HepG2 (cell line): ENCODE data around the gene RNASE8. TPM values are rescaled to one million over a fixed set of nuclear protein-coding genes. Genes with fewer than 3 reads are reported as not detected.

ENCODE experiments used
- AGO2 ChIP-seq: fragments of 200-400 bp; formaldehyde crosslinking; optimal IDR thresholded peaks from 2 replicates; pipeline ENCODE3; 2017; ENCODE audit warnings: mild to moderate bottlenecking, low read depth, low read length, moderate library complexity
- CBFB ChIP-seq: sonication (generic); formaldehyde crosslinking; IDR thresholded peaks from 2 replicates; pipeline ENCODE4 v1.4.0; 2020; ENCODE audit warnings: missing genetic modification reagents
- DMAP1 ChIP-seq: IDR thresholded peaks from 2 replicates; pipeline ENCODE4 v1.6.1; 2016
- GMEB1 ChIP-seq: sonication (generic); formaldehyde crosslinking; IDR thresholded peaks from 2 replicates; pipeline ENCODE4 v1.5.1; 2020; ENCODE audit warnings: missing genetic modification reagents, mild to moderate bottlenecking, borderline replicate concordance
- HMGXB4 ChIP-seq, 2 experiments: sonication (generic) in 1 of 2; formaldehyde crosslinking in 1 of 2; IDR thresholded peaks; 2 replicates each; pipeline versions ENCODE4 v1.4.0 to v1.6.1; 2018 to 2020; ENCODE audit warnings: missing genetic modification reagents in 2 of 2, borderline replicate concordance in 1 of 2, low read depth in 1 of 2, mild to moderate bottlenecking in 1 of 2, missing biosample characterization in 1 of 2
- HNRNPLL ChIP-seq: fragments of 200-400 bp; formaldehyde crosslinking; IDR thresholded peaks from 2 replicates; pipeline ENCODE4 v1.6.1; 2017; ENCODE audit warnings: mild to moderate bottlenecking, low read depth, low read length; ENCODE audit not compliant: poor library complexity, severe bottlenecking
- IRF2 ChIP-seq: IDR thresholded peaks from 2 replicates; pipeline ENCODE4 v1.6.1; 2018; ENCODE audit warnings: missing genetic modification reagents, missing compliant biosample characterization
- MEIS2 ChIP-seq: sonication (generic); formaldehyde crosslinking; IDR thresholded peaks from 2 replicates; pipeline ENCODE4 v1.9.0; 2021; ENCODE audit warnings: mild to moderate bottlenecking, missing genetic modification reagents
- NCOA1 ChIP-seq: sonication (generic); formaldehyde crosslinking; IDR thresholded peaks from 2 replicates; pipeline ENCODE4 v1.9.0; 2021; ENCODE audit warnings: missing genetic modification reagents
- NCOA2 ChIP-seq: sonication (generic); formaldehyde crosslinking; IDR thresholded peaks from 2 replicates; pipeline ENCODE4 v1.8.0; 2022; ENCODE audit warnings: inconsistent platforms
- NR2F6 ChIP-seq, 2 experiments: IDR thresholded peaks; 2 replicates each; pipeline ENCODE4 v1.6.1; 2016; ENCODE audit warnings: antibody characterized with exemption in 1 of 2, mild to moderate bottlenecking in 1 of 2
- RELA ChIP-seq: sonication (generic); formaldehyde crosslinking; IDR thresholded peaks from 2 replicates; pipeline ENCODE4 v1.4.0; 2020; ENCODE audit warnings: missing genetic modification reagents
- REXO4 ChIP-seq: sonication (generic); formaldehyde crosslinking; IDR thresholded peaks from 2 replicates; pipeline ENCODE4 v1.8.0; 2022; ENCODE audit warnings: missing genetic modification reagents, mild to moderate bottlenecking, borderline replicate concordance
- TGIF2 ChIP-seq: IDR thresholded peaks from 2 replicates; pipeline ENCODE4 v1.6.1; 2016; ENCODE audit warnings: control low read depth, missing compliant biosample characterization
- ZBTB42 ChIP-seq: sonication (generic); formaldehyde crosslinking; IDR thresholded peaks from 2 replicates; pipeline ENCODE4 v1.5.0; 2020; ENCODE audit warnings: mild to moderate bottlenecking, missing genetic modification reagents
- ZFYVE20 ChIP-seq: sonication (generic); formaldehyde crosslinking; IDR thresholded peaks from 2 replicates; pipeline ENCODE4 v1.8.0; 2023; ENCODE audit warnings: low read depth, mild to moderate bottlenecking, moderate library complexity, missing genetic modification reagents, borderline replicate concordance
- ZMYM2 ChIP-seq: sonication (generic); formaldehyde crosslinking; IDR thresholded peaks from 2 replicates; pipeline ENCODE4 v1.8.0; 2022; ENCODE audit warnings: mild to moderate bottlenecking, missing genetic modification reagents
- ZNF17 ChIP-seq: sonication (generic); formaldehyde crosslinking; IDR thresholded peaks from 2 replicates; pipeline ENCODE4 v1.5.0; 2020; ENCODE audit warnings: mild to moderate bottlenecking, missing genetic modification reagents
- ZNF232 ChIP-seq: sonication (generic); formaldehyde crosslinking; IDR thresholded peaks from 2 replicates; pipeline ENCODE4 v1.4.0; 2020; ENCODE audit warnings: missing genetic modification reagents, borderline replicate concordance
- ZNF256 ChIP-seq: sonication (generic); formaldehyde crosslinking; conservative IDR thresholded peaks from 2 replicates; pipeline ENCODE4 v1.4.0; 2020; ENCODE audit warnings: missing genetic modification reagents
- ZNF263 ChIP-seq: sonication (generic); formaldehyde crosslinking; IDR thresholded peaks from 2 replicates; pipeline ENCODE4 v1.4.0; 2020; ENCODE audit warnings: missing genetic modification reagents
- ZNF337 ChIP-seq: sonication (generic); formaldehyde crosslinking; IDR thresholded peaks from 2 replicates; pipeline ENCODE4 v1.5.1; 2020; ENCODE audit warnings: missing genetic modification reagents, low read depth, mild to moderate bottlenecking, borderline replicate concordance
- ZNF33A ChIP-seq: sonication (generic); formaldehyde crosslinking; IDR thresholded peaks from 2 replicates; pipeline ENCODE4 v1.5.1; 2020; ENCODE audit warnings: missing genetic modification reagents, mild to moderate bottlenecking, moderate library complexity, borderline replicate concordance
- ZNF460 ChIP-seq: sonication (generic); formaldehyde crosslinking; IDR thresholded peaks from 2 replicates; pipeline ENCODE4 v1.5.1; 2020; ENCODE audit warnings: missing genetic modification reagents, mild to moderate bottlenecking, borderline replicate concordance
- polyA plus RNA-seq, 8 experiments: library from polyadenylated mRNA; depleted of rRNA in 3 of 8; stranded (reverse) in 7 of 8; unstranded in 1 of 8; fragments of >200 nt; fragmentation: Illumina TruSeq in 4 of 8; extraction: Trizol in 4 of 8; gene quantifications; 2 replicates each; pipeline versions ENCODE4 v1.2.1 to v1.2.3, GENCODE V29; 2011 to 2016; ENCODE audit warnings: low read depth in 4 of 8, missing spikeins in 1 of 8, mixed read lengths in 1 of 8; ENCODE audit not compliant: insufficient read depth in 1 of 8
- total RNA-seq, 5 experiments: library from RNA; depleted of rRNA; stranded (reverse); fragments of >200 nt; fragmentation: Illumina TruSeq; extraction: Trizol; gene quantifications; 2 replicates each; pipeline ENCODE4 v1.2.3, GENCODE V29; 2016; ENCODE audit warnings: low read depth in 1 of 5
- TF ChIP-seq, protein P1 (sequence below): sonication (generic); formaldehyde crosslinking; IDR thresholded peaks from 2 replicates; pipeline ENCODE4 v1.4.0; 2020; ENCODE audit warnings: missing genetic modification reagents, mild to moderate bottlenecking, borderline replicate concordance

RNASE8 gene
- total and polyA plus RNA-seq, 2 of the 13 experiments (the other 11 are each of a cell fraction or from before 2014, with no cell fraction given) = not detected

- TF ChIP-seq NCOA2 (CRISPR knock-in tag) (peak; percentile 54; the same call in 1 of the 2 replicates), DMAP1 (CRISPR knock-in tag) (no peak), ZNF256 (CRISPR knock-in tag) (no peak), HMGXB4 (CRISPR knock-in tag; IDR thresholded peaks at IDR 0.05; ENCODE audit: borderline replicate concordance in 1 of 2, low read depth in 1 of 2) (peak in 1 of 2 experiments; percentile 55; a peak in 2 of 4 replicates), GMEB1 (0 out of 2 replicates have a peak, but pooled peaks have one; percentile 51), AGO2 (peak; percentile 32), NCOA1 (CRISPR knock-in tag) (0 out of 2 replicates have a peak, but pooled peaks have one; percentile 71), ZMYM2 (CRISPR knock-in tag) (no peak), REXO4 (CRISPR knock-in tag) (no peak), ZFYVE20 (CRISPR knock-in tag) (no peak), NR2F6 (IDR thresholded peaks at IDR 0.05) (peak; percentile 88), NR2F6 (CRISPR knock-in tag; IDR thresholded peaks at IDR 0.05) (peak; percentile 92), ZNF460 (CRISPR knock-in tag) (peak; percentile 41; the same call in 1 of the 2 replicates), MEIS2 (CRISPR knock-in tag) (peak; percentile 66; the same call in 1 of the 2 replicates), IRF2 (peak; percentile 27; the same call in 1 of the 2 replicates), RELA (peak; percentile 89), ZNF337 (CRISPR knock-in tag) (0 out of 2 replicates have a peak, but pooled peaks have one; percentile 15), ZNF232 (CRISPR knock-in tag) (peak; percentile 75; the same call in 1 of the 2 replicates), ZNF263 (peak; percentile 40), HNRNPLL (peak; percentile 53), CBFB (peak; percentile 16; the same call in 1 of the 2 replicates), ZBTB42 (CRISPR knock-in tag) (no peak), TGIF2 (CRISPR knock-in tag) (no peak), ZNF17 (no peak), ZNF33A (no peak)
- TF ChIP-seq, protein P1, sequence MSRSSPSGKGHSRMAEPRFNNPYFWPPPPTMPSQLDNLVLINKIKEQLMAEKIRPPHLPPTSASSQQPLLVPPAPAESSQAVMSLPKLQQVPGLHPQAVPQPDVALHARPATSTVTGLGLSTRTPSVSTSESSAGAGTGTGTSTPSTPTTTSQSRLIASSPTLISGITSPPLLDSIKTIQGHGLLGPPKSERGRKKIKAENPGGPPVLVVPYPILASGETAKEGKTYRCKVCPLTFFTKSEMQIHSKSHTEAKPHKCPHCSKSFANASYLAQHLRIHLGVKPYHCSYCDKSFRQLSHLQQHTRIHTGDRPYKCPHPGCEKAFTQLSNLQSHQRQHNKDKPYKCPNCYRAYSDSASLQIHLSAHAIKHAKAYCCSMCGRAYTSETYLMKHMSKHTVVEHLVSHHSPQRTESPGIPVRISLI (CRISPR knock-in tag) = peak; percentile 35
Observed at GRCh38 chr14:21069388-21070082, 11.9 kb downstream of the RNASE8 start (continued).
